ENCODE data around the gene DHFR. TPM values are rescaled to one million over a fixed set of nuclear protein-coding genes. Genes with fewer than 3 reads are reported as not detected.

DHFR gene
- total RNA-seq, 1 experiment from 2014 or later: 51.5 TPM

DNA sequence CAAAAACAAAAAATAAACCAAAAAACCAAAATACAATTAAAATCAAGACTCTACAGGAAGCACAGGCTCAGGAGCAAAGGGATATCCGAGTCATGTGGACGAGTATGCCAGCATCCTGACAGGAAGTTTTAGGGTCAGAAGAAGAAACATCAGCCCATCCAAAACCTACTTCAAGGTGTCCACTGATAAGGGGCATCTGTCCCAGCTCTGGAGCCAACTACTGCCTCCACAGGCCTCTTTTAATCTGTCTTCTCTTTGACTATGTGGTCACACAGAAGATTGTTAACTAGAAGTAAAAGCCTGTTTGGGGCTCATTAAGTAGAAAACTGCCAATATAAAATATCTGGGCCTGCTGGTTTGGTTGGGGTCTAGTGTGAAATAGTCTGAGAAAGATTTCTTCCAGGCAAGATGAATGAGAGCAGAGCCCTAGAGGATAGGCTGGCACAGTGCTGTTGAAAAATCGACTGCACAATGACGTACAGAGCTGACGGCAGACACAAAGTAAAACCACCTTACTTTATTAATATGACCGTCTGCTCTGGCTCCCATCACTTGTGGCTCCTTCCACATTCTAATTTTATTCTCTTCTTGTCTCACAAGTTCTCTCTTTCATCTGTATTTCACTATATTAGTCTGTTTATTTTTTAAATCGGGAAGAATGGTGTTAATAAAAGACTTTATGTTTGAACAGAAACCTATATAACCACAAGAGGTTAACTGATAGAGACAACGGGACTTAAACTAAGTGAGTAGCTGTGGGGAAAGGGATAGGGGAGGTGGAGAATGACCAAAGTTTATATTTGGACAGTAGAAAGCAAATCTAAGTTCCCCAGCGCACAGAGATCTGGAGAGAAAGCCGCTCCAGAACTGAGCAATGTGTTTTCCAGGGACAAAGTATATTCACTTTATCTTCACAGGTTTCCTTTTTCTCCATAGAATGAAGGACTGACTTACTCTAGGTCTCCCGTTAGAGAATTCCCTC lies 23.2 kb downstream of the DHFR start:
- intact Hi-C loops (cut with micrococcal nuclease; ENCODE audit: unreplicated experiment): no loop called here
- TF ChIP-seq POLR2AphosphoS5 (IDR thresholded peaks at IDR 0.05; ENCODE audit: low read depth, low read length): no peak
- TF ChIP-seq, protein P1, sequence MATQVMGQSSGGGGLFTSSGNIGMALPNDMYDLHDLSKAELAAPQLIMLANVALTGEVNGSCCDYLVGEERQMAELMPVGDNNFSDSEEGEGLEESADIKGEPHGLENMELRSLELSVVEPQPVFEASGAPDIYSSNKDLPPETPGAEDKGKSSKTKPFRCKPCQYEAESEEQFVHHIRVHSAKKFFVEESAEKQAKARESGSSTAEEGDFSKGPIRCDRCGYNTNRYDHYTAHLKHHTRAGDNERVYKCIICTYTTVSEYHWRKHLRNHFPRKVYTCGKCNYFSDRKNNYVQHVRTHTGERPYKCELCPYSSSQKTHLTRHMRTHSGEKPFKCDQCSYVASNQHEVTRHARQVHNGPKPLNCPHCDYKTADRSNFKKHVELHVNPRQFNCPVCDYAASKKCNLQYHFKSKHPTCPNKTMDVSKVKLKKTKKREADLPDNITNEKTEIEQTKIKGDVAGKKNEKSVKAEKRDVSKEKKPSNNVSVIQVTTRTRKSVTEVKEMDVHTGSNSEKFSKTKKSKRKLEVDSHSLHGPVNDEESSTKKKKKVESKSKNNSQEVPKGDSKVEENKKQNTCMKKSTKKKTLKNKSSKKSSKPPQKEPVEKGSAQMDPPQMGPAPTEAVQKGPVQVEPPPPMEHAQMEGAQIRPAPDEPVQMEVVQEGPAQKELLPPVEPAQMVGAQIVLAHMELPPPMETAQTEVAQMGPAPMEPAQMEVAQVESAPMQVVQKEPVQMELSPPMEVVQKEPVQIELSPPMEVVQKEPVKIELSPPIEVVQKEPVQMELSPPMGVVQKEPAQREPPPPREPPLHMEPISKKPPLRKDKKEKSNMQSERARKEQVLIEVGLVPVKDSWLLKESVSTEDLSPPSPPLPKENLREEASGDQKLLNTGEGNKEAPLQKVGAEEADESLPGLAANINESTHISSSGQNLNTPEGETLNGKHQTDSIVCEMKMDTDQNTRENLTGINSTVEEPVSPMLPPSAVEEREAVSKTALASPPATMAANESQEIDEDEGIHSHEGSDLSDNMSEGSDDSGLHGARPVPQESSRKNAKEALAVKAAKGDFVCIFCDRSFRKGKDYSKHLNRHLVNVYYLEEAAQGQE (IDR thresholded peaks at IDR 0.05; ENCODE audit: insufficient read depth in 1 of 2, low read depth in 2 of 2, low read length in 1 of 2): no peak
- no peak for TF ChIP-seq TCF7L2 (IDR thresholded peaks at IDR 0.05; ENCODE audit: low read depth, low read length)
- TF ChIP-seq, protein P2, sequence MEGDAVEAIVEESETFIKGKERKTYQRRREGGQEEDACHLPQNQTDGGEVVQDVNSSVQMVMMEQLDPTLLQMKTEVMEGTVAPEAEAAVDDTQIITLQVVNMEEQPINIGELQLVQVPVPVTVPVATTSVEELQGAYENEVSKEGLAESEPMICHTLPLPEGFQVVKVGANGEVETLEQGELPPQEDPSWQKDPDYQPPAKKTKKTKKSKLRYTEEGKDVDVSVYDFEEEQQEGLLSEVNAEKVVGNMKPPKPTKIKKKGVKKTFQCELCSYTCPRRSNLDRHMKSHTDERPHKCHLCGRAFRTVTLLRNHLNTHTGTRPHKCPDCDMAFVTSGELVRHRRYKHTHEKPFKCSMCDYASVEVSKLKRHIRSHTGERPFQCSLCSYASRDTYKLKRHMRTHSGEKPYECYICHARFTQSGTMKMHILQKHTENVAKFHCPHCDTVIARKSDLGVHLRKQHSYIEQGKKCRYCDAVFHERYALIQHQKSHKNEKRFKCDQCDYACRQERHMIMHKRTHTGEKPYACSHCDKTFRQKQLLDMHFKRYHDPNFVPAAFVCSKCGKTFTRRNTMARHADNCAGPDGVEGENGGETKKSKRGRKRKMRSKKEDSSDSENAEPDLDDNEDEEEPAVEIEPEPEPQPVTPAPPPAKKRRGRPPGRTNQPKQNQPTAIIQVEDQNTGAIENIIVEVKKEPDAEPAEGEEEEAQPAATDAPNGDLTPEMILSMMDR (IDR thresholded peaks at IDR 0.05): no peak
- TF ChIP-seq SIN3A (IDR thresholded peaks at IDR 0.05; ENCODE audit: borderline replicate concordance, insufficient read depth, low read depth, low read length): no peak

DNA sequence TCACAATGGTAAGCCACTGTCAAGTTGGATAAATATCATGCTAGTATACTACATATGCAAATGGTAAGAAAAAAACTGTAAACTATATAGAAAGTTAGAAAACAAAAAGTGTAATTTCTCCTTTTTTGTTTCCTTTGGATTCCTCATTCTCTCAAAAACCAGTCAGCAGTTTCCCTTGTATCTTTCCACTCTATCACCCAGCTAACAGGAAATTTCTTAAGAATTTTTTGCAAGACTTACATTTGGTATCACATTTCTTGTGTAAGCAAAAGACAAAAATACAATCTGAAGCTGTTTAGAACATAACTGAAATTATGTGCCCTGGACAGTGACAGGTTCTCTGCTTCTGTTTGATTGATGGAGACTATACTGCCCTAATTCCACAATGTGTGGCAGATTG lies 25.5 kb downstream of the DHFR start:
- BruUV-seq (replicated peaks): no TSS peak
- intact Hi-C loops (cut with micrococcal nuclease; ENCODE audit: unreplicated experiment): no loop called here
- no peak for ATAC-seq
- TF ChIP-seq SIN3A (IDR thresholded peaks at IDR 0.05; ENCODE audit: borderline replicate concordance, insufficient read depth, low read depth, low read length): no peak
- TF ChIP-seq, protein P2 (IDR thresholded peaks at IDR 0.05): no peak
- TF ChIP-seq, protein P1 (IDR thresholded peaks at IDR 0.05; ENCODE audit: insufficient read depth in 1 of 2, low read depth in 2 of 2, low read length in 1 of 2): no peak
- TF ChIP-seq TCF7L2 (IDR thresholded peaks at IDR 0.05; ENCODE audit: low read depth, low read length): no peak
- TF ChIP-seq POLR2AphosphoS5 (IDR thresholded peaks at IDR 0.05; ENCODE audit: low read depth, low read length): no peak
- H3K4me3 ChIP-seq (ENCODE audit: low read depth in 2 of 2, low read length in 2 of 2): no peak overlapping the region
- ChIA-PET POLR2A (no interaction called here), CTCF (no interaction called here)
- no peak overlapping the region for H3K27ac ChIP-seq (ENCODE audit: low read length)
- peaks cover 5% of the 10 kb centered on the region; the same call in 1 of the 2 replicates for H3K36me3 ChIP-seq (ENCODE audit: control insufficient read depth, insufficient read depth, low read length)
- no peaks in the 10 kb centered on the region for H3K27me3 ChIP-seq (ENCODE audit: control insufficient read depth, insufficient read depth, low read length)
- H3K9me3 ChIP-seq (ENCODE audit: control insufficient read depth, insufficient read depth, low read depth, low read length): no peaks in the 10 kb centered on the region
- H3K4me1 ChIP-seq (ENCODE audit: control insufficient read depth, insufficient read depth, low read length): no peaks in the 10 kb centered on the region
- in situ Hi-C loops (cut with HindIII; ENCODE audit: low pct_unique_long_range_greater_than_20kb, low sequenced_read_pairs): no loop called here
- no peak for DNase-seq (ENCODE audit: low read depth, low spot score)

More for the DNA sequence above, 23.2 kb downstream of the DHFR start:
- in situ Hi-C loops (cut with HindIII; ENCODE audit: low pct_unique_long_range_greater_than_20kb, low sequenced_read_pairs): no loop called here
- H3K9me3 ChIP-seq (ENCODE audit: control insufficient read depth, insufficient read depth, low read depth, low read length): no peaks in the 10 kb centered on the region
- POLR2A ChIA-PET: no interaction called here
- no peak for DNase-seq (ENCODE audit: low read depth, low spot score)
- H3K36me3 ChIP-seq (ENCODE audit: control insufficient read depth, insufficient read depth, low read length): peaks cover 5% of the 10 kb centered on the region; the same call in 1 of the 2 replicates
- CTCF ChIA-PET: no interaction called here
- H3K4me3 ChIP-seq (ENCODE audit: low read depth in 2 of 2, low read length in 2 of 2): no peak overlapping the region
- BruUV-seq (replicated peaks): no TSS peak
- ATAC-seq: no peak
- H3K27me3 ChIP-seq (ENCODE audit: control insufficient read depth, insufficient read depth, low read length): no peaks in the 10 kb centered on the region
- no peaks in the 10 kb centered on the region for H3K4me1 ChIP-seq (ENCODE audit: control insufficient read depth, insufficient read depth, low read length)
- H3K27ac ChIP-seq (ENCODE audit: low read length): no peak overlapping the region

Data from Panc1 (cell line).